Omental fat pad (tissue), 4 donors: Measurements from ENCODE around the gene C1orf185. TPM values are rescaled to one million over a fixed set of nuclear protein-coding genes. Genes with fewer than 3 reads are reported as not detected.

Experiments used
- ATAC-seq: fragments of 150-250 bp; one replicate; pipeline ENCODE4 v1.9.1; 2016; ENCODE audit warnings: mild to moderate bottlenecking, moderate library complexity; ENCODE audit not compliant: low FRiP score
- DNase-seq: peaks from one replicate; pipeline ENCODE4 v3.0.0-alpha.2; 2019; ENCODE audit warnings: low spot score
- total RNA-seq, 4 donors: library from RNA; depleted of rRNA; stranded (reverse); fragments of >200 nt; gene quantifications; one replicate each; pipeline ENCODE4 v1.1.0, GENCODE V29; 2016
- TF ChIP-seq, protein P1 (sequence below), 3 donors: fragments of 450-650 bp; IDR thresholded peaks; one replicate each; pipeline ENCODE4 v1.5.1; 2016 to 2017; ENCODE audit warnings: antibody characterized with exemption in 3 of 3, mild to moderate bottlenecking in 3 of 3, moderate library complexity in 2 of 3

The C1orf185 gene
- total RNA-seq, 4 donors from 2014 or later = not detected

DNA sequence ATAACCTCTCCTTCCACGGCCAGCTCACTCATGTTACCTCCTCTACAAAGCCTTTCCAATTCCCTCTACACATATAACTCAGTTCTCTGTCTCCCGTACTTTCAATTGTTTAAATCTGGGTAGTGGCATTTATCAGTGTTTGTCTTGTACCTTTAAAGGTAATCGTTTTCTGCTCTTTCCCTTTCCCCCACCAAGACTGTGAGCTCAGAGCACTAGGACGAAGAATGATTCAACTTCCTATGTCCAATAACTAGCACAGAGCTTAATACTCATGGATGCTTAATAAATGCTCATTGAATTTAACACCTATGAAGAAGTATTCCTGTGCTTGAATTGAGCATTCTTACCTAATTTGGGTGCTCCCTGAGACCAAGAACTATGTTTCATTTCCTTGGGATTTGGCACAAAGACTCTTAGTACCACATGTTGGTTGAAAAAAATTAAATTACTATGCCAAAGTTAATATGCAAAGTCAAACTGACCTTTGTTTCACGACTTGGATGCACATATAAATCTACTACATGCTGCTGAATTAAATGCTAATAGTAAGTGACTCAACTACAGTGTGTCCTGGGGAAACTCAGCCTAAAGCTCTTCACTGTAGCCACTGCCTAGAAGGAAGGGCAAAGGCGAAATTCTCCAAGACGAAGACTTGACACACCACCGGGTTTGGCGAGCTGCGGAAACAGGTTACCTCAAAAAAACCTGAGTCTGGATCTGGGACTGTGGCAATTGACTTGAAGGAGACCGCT lies 30.6 kb upstream of the C1orf185 start:
- ATAC-seq = no peak
- DNase-seq = no peak
- TF ChIP-seq, protein P1, sequence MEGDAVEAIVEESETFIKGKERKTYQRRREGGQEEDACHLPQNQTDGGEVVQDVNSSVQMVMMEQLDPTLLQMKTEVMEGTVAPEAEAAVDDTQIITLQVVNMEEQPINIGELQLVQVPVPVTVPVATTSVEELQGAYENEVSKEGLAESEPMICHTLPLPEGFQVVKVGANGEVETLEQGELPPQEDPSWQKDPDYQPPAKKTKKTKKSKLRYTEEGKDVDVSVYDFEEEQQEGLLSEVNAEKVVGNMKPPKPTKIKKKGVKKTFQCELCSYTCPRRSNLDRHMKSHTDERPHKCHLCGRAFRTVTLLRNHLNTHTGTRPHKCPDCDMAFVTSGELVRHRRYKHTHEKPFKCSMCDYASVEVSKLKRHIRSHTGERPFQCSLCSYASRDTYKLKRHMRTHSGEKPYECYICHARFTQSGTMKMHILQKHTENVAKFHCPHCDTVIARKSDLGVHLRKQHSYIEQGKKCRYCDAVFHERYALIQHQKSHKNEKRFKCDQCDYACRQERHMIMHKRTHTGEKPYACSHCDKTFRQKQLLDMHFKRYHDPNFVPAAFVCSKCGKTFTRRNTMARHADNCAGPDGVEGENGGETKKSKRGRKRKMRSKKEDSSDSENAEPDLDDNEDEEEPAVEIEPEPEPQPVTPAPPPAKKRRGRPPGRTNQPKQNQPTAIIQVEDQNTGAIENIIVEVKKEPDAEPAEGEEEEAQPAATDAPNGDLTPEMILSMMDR (IDR thresholded peaks at IDR 0.05) = no peak

DNA sequence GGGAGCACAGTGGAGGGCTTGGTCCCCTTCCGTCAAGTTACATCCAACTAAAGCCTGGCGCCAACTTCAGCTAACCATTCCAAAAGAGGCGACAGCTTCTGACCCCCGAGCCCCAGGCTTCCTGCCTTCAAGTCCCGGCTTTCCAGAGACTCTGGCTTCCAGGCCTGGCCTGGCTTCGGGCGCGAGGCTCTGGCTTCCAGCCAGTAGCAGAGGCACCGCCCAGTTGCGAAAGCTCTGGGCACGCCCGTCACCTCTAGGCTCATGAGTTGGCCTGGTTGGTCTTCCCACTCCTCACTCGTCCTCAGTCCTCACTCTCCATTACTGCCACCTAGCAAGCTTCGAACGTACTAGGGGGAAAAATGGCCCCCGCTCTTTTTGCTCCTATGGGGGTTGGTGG lies 30.0 kb upstream of the C1orf185 start:
- ATAC-seq = no peak
- DNase-seq = no peak
- TF ChIP-seq, protein P1 (IDR thresholded peaks at IDR 0.05) = no peak

DNA sequence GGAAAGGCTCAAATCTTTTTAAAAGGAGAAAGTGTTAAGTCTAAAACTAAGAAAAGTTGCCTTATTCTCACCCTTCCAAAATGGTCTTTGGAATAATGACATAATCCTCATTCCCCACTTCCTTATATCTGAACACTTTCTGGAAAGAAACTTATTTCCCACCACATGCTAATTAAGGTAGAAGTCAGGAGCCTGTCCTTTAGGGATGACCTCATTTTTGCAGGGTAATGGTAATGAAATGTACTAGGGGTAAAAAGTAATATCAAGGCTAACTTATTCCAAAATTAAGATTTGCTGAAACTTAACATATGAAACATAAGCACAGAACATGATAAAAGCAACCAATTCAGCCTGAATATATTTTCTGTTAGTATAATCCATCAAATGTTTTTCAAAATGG lies 29.4 kb upstream of the C1orf185 start:
- TF ChIP-seq, protein P1 (IDR thresholded peaks at IDR 0.05) = no peak
- DNase-seq (no peak), ATAC-seq (no peak)

DNA sequence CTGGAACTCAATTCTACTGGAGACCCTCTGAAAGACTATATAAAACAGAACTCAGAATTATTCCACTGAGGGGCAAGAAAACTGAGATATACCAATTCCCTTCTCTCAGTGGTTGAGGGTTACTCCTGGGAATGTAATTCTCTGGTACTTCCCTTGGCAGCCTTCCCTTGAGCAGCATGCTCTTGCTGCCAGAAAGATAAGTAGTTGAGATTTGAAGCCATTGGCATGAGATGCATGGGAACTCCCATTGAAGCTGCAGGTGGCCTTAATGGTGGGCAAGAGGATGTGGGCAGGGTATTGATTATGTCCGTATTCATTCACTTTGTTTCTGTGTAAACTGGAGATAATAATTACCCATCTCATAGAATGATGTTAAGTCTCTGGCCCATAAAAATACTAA lies 28.6 kb upstream of the C1orf185 start:
- no peak for ATAC-seq
- DNase-seq = no peak
- TF ChIP-seq, protein P1 (IDR thresholded peaks at IDR 0.05) = no peak

DNA sequence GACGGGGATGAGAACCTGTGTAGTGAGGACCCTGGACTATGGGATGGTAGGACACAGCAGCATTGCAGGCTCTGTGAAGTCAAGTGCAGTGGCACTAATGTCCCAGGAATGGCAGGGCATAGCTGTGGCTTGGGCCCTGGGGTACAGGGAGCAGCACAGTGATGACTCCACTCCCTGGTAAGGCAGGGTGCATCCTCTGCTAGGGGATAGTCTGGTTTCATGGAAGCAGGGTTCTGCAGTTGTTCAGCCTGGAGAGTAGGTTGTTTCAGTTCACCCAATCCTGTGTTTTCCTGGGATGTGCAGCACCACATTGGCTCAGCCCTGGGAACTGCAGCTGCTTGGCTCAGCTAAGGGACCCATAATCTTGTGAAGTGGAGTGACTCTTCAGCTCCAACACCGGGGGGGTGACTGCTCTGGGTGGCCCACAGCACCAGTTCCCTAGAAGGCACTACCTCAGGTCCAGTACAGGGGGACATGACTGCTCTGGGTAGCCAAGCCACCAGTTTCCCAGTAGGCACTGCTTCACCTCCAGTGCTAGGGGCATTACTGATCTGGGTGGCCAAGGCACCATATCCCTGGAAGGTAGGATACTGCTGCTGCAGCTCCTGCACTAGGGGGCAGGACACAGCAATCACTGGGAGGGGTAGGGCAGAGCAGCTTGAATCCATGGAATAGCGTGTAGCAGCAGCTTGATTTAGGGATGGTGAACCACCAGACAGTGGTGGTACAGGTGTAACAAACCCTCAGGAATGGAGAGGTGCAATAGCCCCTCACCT lies 15.3 kb upstream of the C1orf185 start:
- TF ChIP-seq, protein P1 (IDR thresholded peaks at IDR 0.05) = no peak
- DNase-seq (no peak), ATAC-seq (no peak)

DNA sequence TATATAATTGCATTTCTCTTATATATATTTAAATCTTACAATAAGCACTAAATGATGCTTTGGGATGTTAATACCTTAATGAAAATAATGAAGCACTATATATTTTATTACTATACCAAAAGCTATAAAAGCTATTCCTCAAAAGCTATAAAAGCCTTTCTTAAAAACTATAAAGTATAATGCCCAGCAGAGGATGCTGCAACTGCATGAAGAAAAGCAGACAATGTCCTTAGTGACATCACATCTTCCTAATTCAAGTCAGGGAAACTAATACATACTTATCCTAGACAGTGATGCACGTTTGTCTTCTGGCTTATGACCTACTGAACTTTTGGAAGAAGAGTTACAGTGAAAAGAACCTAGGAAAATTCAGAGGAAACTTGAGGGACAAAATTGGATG lies 13.6 kb upstream of the C1orf185 start:
- DNase-seq (no peak), ATAC-seq (no peak)
- TF ChIP-seq, protein P1 (IDR thresholded peaks at IDR 0.05) = no peak
